Measurements from ENCODE around the gene ZNF81.

The ZNF81 gene

DNA sequence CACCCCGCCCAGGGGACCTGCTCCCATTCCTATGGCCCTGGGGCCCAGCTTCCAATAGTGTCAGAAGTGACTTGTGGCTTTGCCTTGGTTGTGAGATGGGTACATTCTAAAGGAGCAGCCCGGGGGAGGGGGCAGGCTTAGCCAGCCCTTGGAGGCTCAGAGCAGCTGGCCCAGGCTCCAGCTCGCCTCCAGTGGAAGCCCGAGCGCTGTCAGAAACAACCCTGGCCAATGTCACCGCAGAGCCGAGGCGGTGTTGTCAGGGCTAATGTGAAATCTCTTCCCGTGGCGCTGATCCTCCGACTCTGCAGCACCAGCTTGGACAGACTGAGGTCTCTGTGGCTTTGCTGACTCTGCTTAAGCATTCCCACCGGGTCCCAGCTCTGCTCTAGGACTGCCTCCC, 29.2 kb upstream of the ZNF81 start:
- no peak for TF ChIP-seq CTCF (IDR thresholded peaks at IDR 0.05; ENCODE audit: borderline replicate concordance, control extremely low read depth, extremely low read depth, insufficient read depth, missing control alignments)
- in situ Hi-C loops (cut with MboI; ENCODE audit: low sequenced_read_pairs, unreplicated experiment) = no loop called here
- DNase-seq (ENCODE audit: low spot score) = no peak

DNA sequence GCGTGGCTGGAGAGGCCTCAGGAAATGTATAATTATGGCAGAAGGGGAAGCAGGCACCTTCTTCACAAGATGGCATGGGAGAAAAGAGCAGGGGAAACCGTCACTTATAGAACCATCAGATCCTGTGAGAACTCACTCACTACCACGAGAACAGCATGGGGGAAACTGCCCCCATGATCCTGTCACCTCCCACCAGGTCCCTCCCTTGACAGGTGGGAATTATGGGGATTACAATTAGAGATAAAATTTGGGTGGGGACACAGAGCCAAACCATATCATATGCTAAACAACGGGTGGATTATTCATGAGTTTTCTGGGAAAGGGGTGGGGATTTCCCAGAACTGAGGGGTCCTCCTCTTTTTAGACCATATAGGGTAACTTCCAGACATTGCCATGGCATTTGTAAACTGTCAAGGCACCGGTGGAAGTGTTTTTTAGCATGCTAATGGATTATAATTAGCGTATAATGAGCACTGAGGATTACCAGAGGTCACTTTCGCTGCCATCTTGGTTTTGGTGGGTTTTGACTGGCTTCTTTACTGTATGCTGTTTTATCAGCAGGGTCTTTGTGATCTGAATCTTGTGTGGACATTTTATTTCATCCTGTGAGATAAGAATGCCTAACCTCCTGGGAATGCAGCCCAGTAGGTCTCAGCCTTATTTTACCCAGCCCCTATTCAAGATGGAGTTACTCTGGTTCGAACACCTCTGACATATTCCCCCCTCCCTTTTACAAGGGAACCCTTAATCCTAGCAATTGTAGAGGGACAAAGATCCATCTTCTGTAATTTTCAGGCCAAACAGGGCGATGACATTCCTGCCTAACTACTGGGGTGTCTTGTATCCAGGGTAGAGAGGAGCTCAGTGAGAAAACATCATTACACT, 27.6 kb upstream of the ZNF81 start:
- TF ChIP-seq CTCF (IDR thresholded peaks at IDR 0.05; ENCODE audit: borderline replicate concordance, control extremely low read depth, extremely low read depth, insufficient read depth, missing control alignments) = no peak
- no peak for DNase-seq (ENCODE audit: low spot score)
- in situ Hi-C loops (cut with MboI; ENCODE audit: low sequenced_read_pairs, unreplicated experiment) = no loop called here

- no peak for DNase-seq (ENCODE audit: low spot score)
- TF ChIP-seq CTCF (IDR thresholded peaks at IDR 0.05; ENCODE audit: borderline replicate concordance, control extremely low read depth, extremely low read depth, insufficient read depth, missing control alignments) = no peak
- in situ Hi-C loops (cut with MboI; ENCODE audit: low sequenced_read_pairs, unreplicated experiment) = no loop called here
Measured at GRCh38 chrX:47814851-47815250, 21.9 kb upstream of the ZNF81 start.

DNA sequence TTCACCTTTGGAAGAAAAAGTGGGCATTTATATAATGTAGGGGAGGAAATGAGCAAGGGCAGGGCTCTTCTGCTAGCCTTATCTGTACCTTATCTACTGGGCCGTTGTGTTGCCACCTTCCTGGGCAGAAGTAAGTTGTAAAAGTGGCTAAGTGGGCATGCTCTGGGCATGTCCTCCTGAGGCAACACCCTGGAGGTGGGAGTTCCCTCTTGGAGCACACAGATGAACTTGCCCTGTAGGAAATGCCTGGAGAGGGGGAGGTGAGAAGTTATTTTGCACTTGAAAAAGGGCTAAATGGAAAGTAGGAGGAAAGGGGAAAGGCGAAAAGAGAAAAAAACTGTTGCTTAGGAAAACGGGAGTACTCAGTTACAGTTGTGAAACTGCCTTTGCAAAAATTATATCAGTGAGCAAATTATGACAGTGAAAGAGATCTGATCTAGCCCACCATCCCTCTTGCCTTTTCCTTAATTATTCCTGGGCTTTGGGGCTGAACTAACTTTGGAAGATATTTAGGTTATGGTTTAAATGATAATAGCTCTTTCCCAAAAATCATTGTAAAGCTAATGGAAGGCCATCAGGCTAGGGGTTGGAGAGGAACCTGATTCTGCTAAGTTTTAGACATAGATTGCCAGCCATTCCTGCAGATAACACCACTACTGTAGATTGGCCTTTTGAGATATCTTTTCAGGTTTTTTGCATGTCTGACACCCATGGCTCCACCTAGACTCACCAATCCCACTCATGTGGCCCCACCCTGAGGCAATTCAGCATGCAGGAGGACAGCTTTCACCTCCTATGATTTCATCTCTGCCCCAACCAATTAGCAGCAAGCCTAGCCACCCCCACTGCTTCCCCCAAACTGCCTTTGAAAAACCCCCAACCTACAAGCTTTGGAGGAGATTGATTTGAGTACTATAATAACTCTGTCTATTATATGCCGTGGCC, 20.5 kb upstream of the ZNF81 start:
- in situ Hi-C loops (cut with MboI; ENCODE audit: low sequenced_read_pairs, unreplicated experiment) = no loop called here
- DNase-seq (ENCODE audit: low spot score) = no peak
- no peak for TF ChIP-seq CTCF (IDR thresholded peaks at IDR 0.05; ENCODE audit: borderline replicate concordance, control extremely low read depth, extremely low read depth, insufficient read depth, missing control alignments)

DNA sequence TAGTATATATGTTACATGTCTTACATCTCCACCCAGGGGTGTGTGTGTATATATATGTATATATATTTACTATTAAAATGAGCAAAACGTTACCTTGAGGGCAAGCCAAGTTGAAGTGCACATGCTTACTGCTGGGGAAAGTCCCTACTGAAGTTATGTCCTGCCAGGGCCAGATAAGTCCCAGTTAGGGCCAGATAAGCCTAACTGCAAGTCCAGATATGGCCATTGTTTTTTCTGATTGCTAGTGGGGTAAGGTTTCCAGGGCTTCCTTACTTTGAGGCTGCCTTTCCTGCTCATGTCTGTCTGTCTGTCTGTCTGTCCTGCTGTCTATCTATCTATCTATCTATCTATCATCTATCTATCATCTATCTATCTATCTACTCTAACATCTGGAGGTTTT, 19.3 kb upstream of the ZNF81 start:
- no peak for DNase-seq (ENCODE audit: low spot score)

More for the DNA sequence above, 19.3 kb upstream of the ZNF81 start:
- in situ Hi-C loops (cut with MboI; ENCODE audit: low sequenced_read_pairs, unreplicated experiment) = no loop called here
- no peak for TF ChIP-seq CTCF (IDR thresholded peaks at IDR 0.05; ENCODE audit: borderline replicate concordance, control extremely low read depth, extremely low read depth, insufficient read depth, missing control alignments)
